ENCODE measurements around the gene HOXB2.

Gene HOXB2

DNA sequence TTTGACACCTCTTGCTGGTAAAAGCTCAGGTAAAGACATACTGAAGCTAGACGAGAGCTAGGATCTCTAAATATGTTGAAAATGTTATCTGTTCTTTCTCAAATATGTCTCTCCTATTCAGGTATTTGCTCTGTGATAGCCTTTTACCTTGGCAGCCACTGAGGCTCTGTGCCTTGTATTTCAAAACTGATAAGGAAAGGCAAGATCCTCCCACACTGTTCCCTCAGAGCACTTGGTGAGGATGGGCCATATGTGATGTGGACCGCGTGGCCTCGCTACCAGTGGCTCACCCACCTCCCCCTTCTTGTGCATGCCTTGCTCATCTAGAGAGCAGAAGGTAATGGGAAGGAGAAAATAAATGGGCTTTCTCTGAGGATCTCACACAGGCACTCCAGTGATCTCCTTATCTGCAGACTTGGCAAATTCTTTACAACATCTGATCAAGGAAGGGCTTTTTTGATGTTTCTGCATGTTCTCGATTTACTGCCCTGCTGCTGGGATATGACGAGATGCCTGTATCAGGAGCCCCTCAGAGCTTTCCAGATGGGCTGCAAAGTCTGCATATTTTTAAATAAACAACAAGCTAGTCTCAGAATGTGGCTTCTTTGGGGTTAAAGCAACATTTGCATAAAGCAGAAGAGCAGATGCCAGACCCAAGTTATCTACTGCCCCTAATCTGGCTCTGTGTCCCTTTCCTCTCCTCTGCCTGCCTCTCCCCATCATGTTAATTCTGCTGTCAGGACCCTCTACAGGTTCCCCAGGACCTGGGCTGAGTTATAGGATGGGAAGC is 31.0 kb downstream of the HOXB2 start:
- peak; percentile 51 to 82 for DNase-seq
- H4K8ac ChIP-seq (ENCODE audit: low read depth, low read length): no peak overlapping the region

GRCh38 chr17:48513097-48513496 is 31.8 kb downstream of the HOXB2 start:
- no peak overlapping the region for H4K12ac ChIP-seq (ENCODE audit: low read depth, low read length)
- H3K4me2 ChIP-seq (ENCODE audit: low read length): no peak overlapping the region
- no peak overlapping the region for H2BK12ac ChIP-seq (ENCODE audit: low read length)
- H2BK120ac ChIP-seq (ENCODE audit: insufficient read depth, low read length, poor library complexity): peak overlapping the region; percentile 76
- no peaks in the 10 kb centered on the region for H3K36me3 ChIP-seq (ENCODE audit: control insufficient read depth in 1 of 2, insufficient read depth in 2 of 2, low read length in 2 of 2)
- no peaks in the 10 kb centered on the region for H3K27me3 ChIP-seq (ENCODE audit: insufficient read depth, low read length)
- no peak overlapping the region for H3K23ac ChIP-seq (ENCODE audit: low read length)
- WGBS (ENCODE audit: extremely low coverage, insufficient coverage, insufficient read length): no CpG with 5 or more reads among the region's 7 CpGs
- H3K4ac ChIP-seq (ENCODE audit: low read depth, low read length): no peak overlapping the region
- peaks cover 7 to 9% of the 10 kb centered on the region in 2 experiments for H3K4me1 ChIP-seq (ENCODE audit: control insufficient read depth in 1 of 2, insufficient read depth in 2 of 2, low read length in 2 of 2)
- H2AK5ac ChIP-seq (ENCODE audit: low read length): no peak overlapping the region
- H3K14ac ChIP-seq (ENCODE audit: low read length): no peak overlapping the region
- no peaks in the 10 kb centered on the region for H3K79me2 ChIP-seq (ENCODE audit: control insufficient read depth, insufficient read depth, low read length, poor library complexity)
- no peak overlapping the region for H3K18ac ChIP-seq (ENCODE audit: low read length)
- H2BK5ac ChIP-seq (ENCODE audit: low read depth, low read length, poor library complexity): no peak overlapping the region
- peak overlapping the region; percentile 47 for H3K27ac ChIP-seq (ENCODE audit: low read depth, low read length)
- no peak overlapping the region for H2AFZ ChIP-seq (ENCODE audit: insufficient read depth, low read length, poor library complexity)
- no peak overlapping the region for H4K8ac ChIP-seq (ENCODE audit: low read depth, low read length)
- no peak overlapping the region for H3K4me3 ChIP-seq (ENCODE audit: low read depth, low read length)
- H4K91ac ChIP-seq (ENCODE audit: low read depth, low read length): no peak overlapping the region
- peak; percentile 44 to 76 for DNase-seq
- no peaks in the 10 kb centered on the region for H3K9me3 ChIP-seq (ENCODE audit: insufficient read depth, low read depth, low read length)
- H3K9ac ChIP-seq (ENCODE audit: low read length): no peak overlapping the region
- H3K79me1 ChIP-seq (ENCODE audit: low read length): no peaks in the 10 kb centered on the region

More for the DNA sequence above, 31.0 kb downstream of the HOXB2 start:
- no peak overlapping the region for H3K4me2 ChIP-seq (ENCODE audit: low read length)
- H2AK5ac ChIP-seq (ENCODE audit: low read length): peak overlapping the region; percentile 18
- no peak overlapping the region for H2AFZ ChIP-seq (ENCODE audit: insufficient read depth, low read length, poor library complexity)
- H4K91ac ChIP-seq (ENCODE audit: low read depth, low read length): peak overlapping the region; percentile 52
- H3K27me3 ChIP-seq (ENCODE audit: insufficient read depth, low read length): no peaks in the 10 kb centered on the region
- no peaks in the 10 kb centered on the region for H3K79me1 ChIP-seq (ENCODE audit: low read length)
- no peak overlapping the region for H2BK120ac ChIP-seq (ENCODE audit: insufficient read depth, low read length, poor library complexity)
- H3K36me3 ChIP-seq (ENCODE audit: control insufficient read depth in 1 of 2, insufficient read depth in 2 of 2, low read length in 2 of 2): no peaks in the 10 kb centered on the region
- no peak overlapping the region for H3K14ac ChIP-seq (ENCODE audit: low read length)
- peak overlapping the region; percentile 21 for H3K27ac ChIP-seq (ENCODE audit: low read depth, low read length)
- no peaks in the 10 kb centered on the region for H3K9me3 ChIP-seq (ENCODE audit: insufficient read depth, low read depth, low read length)
- H3K9ac ChIP-seq (ENCODE audit: low read length): no peak overlapping the region
- H3K79me2 ChIP-seq (ENCODE audit: control insufficient read depth, insufficient read depth, low read length, poor library complexity): no peaks in the 10 kb centered on the region
- peak overlapping the region; percentile 25 for H2BK12ac ChIP-seq (ENCODE audit: low read length)
- H2BK5ac ChIP-seq (ENCODE audit: low read depth, low read length, poor library complexity): peak overlapping the region; percentile 21
- H3K4ac ChIP-seq (ENCODE audit: low read depth, low read length): no peak overlapping the region
- no peak overlapping the region for H4K12ac ChIP-seq (ENCODE audit: low read depth, low read length)
- no peak overlapping the region for H3K23ac ChIP-seq (ENCODE audit: low read length)
- H3K18ac ChIP-seq (ENCODE audit: low read length): peak overlapping the region; percentile 15
- peaks cover 7 to 9% of the 10 kb centered on the region in 2 experiments for H3K4me1 ChIP-seq (ENCODE audit: control insufficient read depth in 1 of 2, insufficient read depth in 2 of 2, low read length in 2 of 2)
- H3K4me3 ChIP-seq (ENCODE audit: low read depth, low read length): no peak overlapping the region
- no CpG with 5 or more reads among the region's 6 CpGs for WGBS (ENCODE audit: extremely low coverage, insufficient coverage, insufficient read length)

GRCh38 chr17:48510761-48511604 is 33.9 kb downstream of the HOXB2 start:
- Histone ChIP-seq H2AFZ (ENCODE audit: insufficient read depth, low read length, poor library complexity) (no peak overlapping the region), H3K9me3 (ENCODE audit: insufficient read depth, low read depth, low read length) (no peaks in the 10 kb centered on the region), H3K4me3 (ENCODE audit: low read depth, low read length) (no peak overlapping the region), H4K8ac (ENCODE audit: low read depth, low read length) (no peak overlapping the region), H3K79me2 (ENCODE audit: control insufficient read depth, insufficient read depth, low read length, poor library complexity) (no peaks in the 10 kb centered on the region), H3K36me3 (ENCODE audit: control insufficient read depth in 1 of 2, insufficient read depth in 2 of 2, low read length in 2 of 2) (no peaks in the 10 kb centered on the region), H3K9ac (ENCODE audit: low read length) (no peak overlapping the region), H3K4me1 (ENCODE audit: control insufficient read depth in 1 of 2, insufficient read depth in 2 of 2, low read length in 2 of 2) (peaks cover 14 to 19% of the 10 kb centered on the region in 2 experiments), H3K27ac (ENCODE audit: low read depth, low read length) (no peak overlapping the region), H2BK12ac (ENCODE audit: low read length) (no peak overlapping the region), H3K79me1 (ENCODE audit: low read length) (peaks cover 6% of the 10 kb centered on the region), H2BK120ac (ENCODE audit: insufficient read depth, low read length, poor library complexity) (no peak overlapping the region), H2AK5ac (ENCODE audit: low read length) (no peak overlapping the region), H3K18ac (ENCODE audit: low read length) (no peak overlapping the region), H4K91ac (ENCODE audit: low read depth, low read length) (no peak overlapping the region), H3K4ac (ENCODE audit: low read depth, low read length) (no peak overlapping the region), H3K14ac (ENCODE audit: low read length) (no peak overlapping the region), H3K23ac (ENCODE audit: low read length) (no peak overlapping the region), H3K27me3 (ENCODE audit: insufficient read depth, low read length) (no peaks in the 10 kb centered on the region), H3K4me2 (ENCODE audit: low read length) (no peak overlapping the region), H2BK5ac (ENCODE audit: low read depth, low read length, poor library complexity) (no peak overlapping the region), H4K12ac (ENCODE audit: low read depth, low read length) (no peak overlapping the region)
- DNase-seq: peak; percentile 50 to 70
- WGBS (ENCODE audit: extremely low coverage, insufficient coverage, insufficient read length): no CpG with 5 or more reads among the region's 7 CpGs

DNA sequence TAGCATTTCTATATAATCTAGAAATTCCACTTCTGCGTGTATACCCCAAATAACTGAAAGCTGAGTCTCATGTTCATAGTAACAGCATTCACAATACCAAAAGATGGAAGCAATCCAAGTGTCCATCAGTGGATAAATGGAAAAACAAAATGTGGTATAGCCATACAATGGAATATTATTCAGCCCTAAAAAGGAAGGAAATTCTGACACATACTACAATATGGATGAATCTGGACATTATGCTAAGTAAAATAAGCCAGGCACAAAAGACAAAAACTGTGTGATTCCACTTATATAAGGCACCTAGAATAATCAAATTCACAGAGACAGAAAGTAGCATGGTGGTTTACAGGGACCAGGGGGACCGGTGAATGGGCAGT is 34.5 kb downstream of the HOXB2 start:
- Histone ChIP-seq H3K27ac (ENCODE audit: low read depth, low read length) (no peak overlapping the region), H3K79me2 (ENCODE audit: control insufficient read depth, insufficient read depth, low read length, poor library complexity) (no peaks in the 10 kb centered on the region), H3K18ac (ENCODE audit: low read length) (no peak overlapping the region), H3K4me3 (ENCODE audit: low read depth, low read length) (no peak overlapping the region), H3K23ac (ENCODE audit: low read length) (no peak overlapping the region), H3K14ac (ENCODE audit: low read length) (no peak overlapping the region), H2AK5ac (ENCODE audit: low read length) (no peak overlapping the region), H2AFZ (ENCODE audit: insufficient read depth, low read length, poor library complexity) (no peak overlapping the region), H2BK5ac (ENCODE audit: low read depth, low read length, poor library complexity) (no peak overlapping the region), H2BK120ac (ENCODE audit: insufficient read depth, low read length, poor library complexity) (no peak overlapping the region), H3K9ac (ENCODE audit: low read length) (no peak overlapping the region), H4K8ac (ENCODE audit: low read depth, low read length) (no peak overlapping the region), H3K4me2 (ENCODE audit: low read length) (no peak overlapping the region), H3K4me1 (ENCODE audit: control insufficient read depth in 1 of 2, insufficient read depth in 2 of 2, low read length in 2 of 2) (peaks cover 14 to 19% of the 10 kb centered on the region in 2 experiments), H3K27me3 (ENCODE audit: insufficient read depth, low read length) (no peaks in the 10 kb centered on the region), H4K12ac (ENCODE audit: low read depth, low read length) (no peak overlapping the region), H2BK12ac (ENCODE audit: low read length) (no peak overlapping the region), H4K91ac (ENCODE audit: low read depth, low read length) (no peak overlapping the region), H3K9me3 (ENCODE audit: insufficient read depth, low read depth, low read length) (no peaks in the 10 kb centered on the region), H3K4ac (ENCODE audit: low read depth, low read length) (no peak overlapping the region), H3K79me1 (ENCODE audit: low read length) (peaks cover 6% of the 10 kb centered on the region), H3K36me3 (ENCODE audit: control insufficient read depth in 1 of 2, insufficient read depth in 2 of 2, low read length in 2 of 2) (no peaks in the 10 kb centered on the region)
- no CpG with 5 or more reads among the region's 2 CpGs for WGBS (ENCODE audit: extremely low coverage, insufficient coverage, insufficient read length)
- DNase-seq: no peak

Measured in trophoblast cell (in vitro differentiated cells and primary cell).